HepG2 (cell line): Measurements from ENCODE around the gene ADORA2B. TPM values are rescaled to one million over a fixed set of nuclear protein-coding genes. Genes with fewer than 3 reads are reported as not detected.
A peak's percentile ranks its signal among the peaks of the same experiment; 100 is the strongest.

Experiments used
- ATAC-seq: fragments of 200-7000 bp; cut with Tn5 transposase; 3 replicates; pipeline ENCODE4 v1.9.1; 2020; ENCODE audit warnings: mild to moderate bottlenecking, moderate library complexity
- BruUV-seq: library from RNA; stranded (reverse); fragments of 400-500 nt; replicated peaks from 2 replicates; lab custom pipeline; 2021; lab: Mats Ljungman, UMichigan
- CTCF ChIA-PET: fragments of 300-600 bp; formaldehyde crosslinking; extraction: SDS; loops from one replicate; lab custom pipeline; 2021; ENCODE audit warnings: low total read pairs, inconsistent platforms, low intra/inter-chr PET ratio; lab: Yijun Ruan, JAX
- POLR2A ChIA-PET: fragments of 350-600 bp; sonication (Branson Sonifier 250); formaldehyde crosslinking; loops from one replicate; lab custom pipeline; 2020; ENCODE audit warnings: antibody characterized with exemption, inconsistent platforms; lab: Yijun Ruan, JAX
- DNase-seq: peaks from one replicate; pipeline ENCODE4 v3.0.0-alpha.2; 2015; ENCODE audit warnings: low spot score
- FAIRE-seq: peaks from 3 replicates; lab custom pipeline; 2011; peaks lifted over from hg19 to GRCh38; lab: Jason Lieb, UNC
- H2AFZ ChIP-seq: one replicate; pipeline ENCODE4 v1.6.1; 2011; ENCODE audit warnings: low read length, inconsistent platforms
- H3K27ac ChIP-seq: fragments of 300-600 bp; 3 replicates; pipeline ENCODE4 v1.8.0; 2011; ENCODE audit warnings: mixed run types, mild to moderate bottlenecking, mixed read lengths, low read length, inconsistent platforms; ENCODE audit not compliant: insufficient read depth; ENCODE audit errors: extremely low read length
- H3K27me3 ChIP-seq, 2 experiments: fragments of 200-600 bp in 1 of 2; 2 replicates in 1 of 2; 3 replicates in 1 of 2; pipeline versions ENCODE4 v1.6.0 to v1.8.0; 2011; ENCODE audit warnings: low read length in 2 of 2, mild to moderate bottlenecking in 2 of 2, moderate library complexity in 2 of 2, inconsistent platforms in 1 of 2; ENCODE audit not compliant: insufficient read depth in 2 of 2, control insufficient read depth in 1 of 2
- H3K36me3 ChIP-seq, 2 experiments: fragments of 200-600 bp in 1 of 2; replicated peaks in 1 of 2; 2 replicates in 1 of 2; 3 replicates in 1 of 2; pipeline versions ENCODE4 v1.5.1 to v1.8.0; 2011; ENCODE audit warnings: low read length in 2 of 2, inconsistent platforms in 1 of 2; ENCODE audit not compliant: insufficient read depth in 2 of 2, control insufficient read depth in 1 of 2
- H3K4me1 ChIP-seq: 2 replicates; pipeline ENCODE4 v1.5.1; 2012; ENCODE audit warnings: low read length, inconsistent platforms; ENCODE audit not compliant: insufficient read depth
- H3K4me2 ChIP-seq: 2 replicates; pipeline ENCODE4 v1.6.0; 2011; ENCODE audit warnings: low read depth, low read length, inconsistent platforms
- H3K4me3 ChIP-seq, 3 experiments: fragments of 200-600 bp in 1 of 3; sonication (generic), shearing (Covaris generic) in 1 of 3; replicated peaks in 1 of 3; 2 replicates each; pipeline ENCODE4 v1.5.1; 2011 to 2016; ENCODE audit warnings: low read length in 3 of 3, inconsistent platforms in 2 of 3, low read depth in 2 of 3, mild to moderate bottlenecking in 2 of 3, control low read depth in 1 of 3, mixed read lengths in 1 of 3; ENCODE audit not compliant: insufficient read depth in 1 of 3
- H3K79me2 ChIP-seq: one replicate; pipeline ENCODE4 v1.6.1; 2011; ENCODE audit warnings: low read length, inconsistent platforms; ENCODE audit not compliant: insufficient read depth
- H3K9ac ChIP-seq: 2 replicates; pipeline ENCODE4 v1.6.0; 2011; ENCODE audit warnings: mild to moderate bottlenecking, low read depth, low read length, inconsistent platforms; ENCODE audit not compliant: insufficient read depth
- H3K9me3 ChIP-seq: 2 replicates; pipeline ENCODE4 v1.5.1; 2012; ENCODE audit warnings: mild to moderate bottlenecking, low read length
- H4K20me1 ChIP-seq: 2 replicates; pipeline ENCODE4 v1.6.0; 2011; ENCODE audit warnings: inconsistent platforms, mild to moderate bottlenecking, low read length, moderate library complexity; ENCODE audit not compliant: insufficient read depth
- HOXA7 ChIP-seq: sonication (generic); formaldehyde crosslinking; IDR thresholded peaks from 2 replicates; pipeline ENCODE4 v1.8.1; 2022; ENCODE audit warnings: mild to moderate bottlenecking, missing genetic modification reagents, moderate library complexity
- MTF2 ChIP-seq: sonication (generic); formaldehyde crosslinking; IDR thresholded peaks from 2 replicates; pipeline ENCODE4 v1.5.0; 2020; ENCODE audit warnings: missing genetic modification reagents, borderline replicate concordance
- NFIB ChIP-seq: sonication (generic); formaldehyde crosslinking; IDR thresholded peaks from 2 replicates; pipeline ENCODE4 v1.9.0; 2021; ENCODE audit warnings: missing genetic modification reagents, mild to moderate bottlenecking, borderline replicate concordance
- RBM22 ChIP-seq: fragments of 200-400 bp; formaldehyde crosslinking; optimal IDR thresholded peaks from 2 replicates; pipeline ENCODE3; 2017; ENCODE audit warnings: mild to moderate bottlenecking, low read length, moderate library complexity
- RFXANK ChIP-seq: IDR thresholded peaks from 2 replicates; pipeline ENCODE4 v1.6.1; 2016
- SSRP1 ChIP-seq: IDR thresholded peaks from 2 replicates; pipeline ENCODE4 v1.6.1; 2016; ENCODE audit warnings: control low read depth
- ZFY ChIP-seq: sonication (generic); formaldehyde crosslinking; IDR thresholded peaks from 2 replicates; pipeline ENCODE4 v1.4.0; 2020; ENCODE audit warnings: missing genetic modification reagents
- ZMAT3 ChIP-seq: sonication (generic); formaldehyde crosslinking; conservative IDR thresholded peaks from 2 replicates; pipeline ENCODE4 v1.7.0; 2021; ENCODE audit warnings: missing genetic modification reagents
- ZNF234 ChIP-seq: sonication (generic); formaldehyde crosslinking; conservative IDR thresholded peaks from 2 replicates; pipeline ENCODE4 v1.5.1; 2020; ENCODE audit warnings: mild to moderate bottlenecking, missing genetic modification reagents
- ZNF891 ChIP-seq: sonication (generic); formaldehyde crosslinking; IDR thresholded peaks from 2 replicates; pipeline ENCODE4 v1.5.0; 2020; ENCODE audit warnings: mild to moderate bottlenecking, missing genetic modification reagents
- WGBS: methylation state at CpG from one replicate; pipeline ENCODE4 v1.1.6; 2017; ENCODE audit warnings: low lambda C conversion rate; 5-methylcytosine and 5-hydroxymethylcytosine counted together
- in situ Hi-C: cut with HindIII; loops from 2 replicates; pipeline ENCODE4 v1.10.0; 2017; ENCODE audit warnings: low pct_unique_long_range_greater_than_20kb; ENCODE audit not compliant: extremely low pct_ligation_motif_present
- intact Hi-C: fragments of 100-400 bp; cut with micrococcal nuclease; formaldehyde crosslinking; loops from one replicate; pipeline ENCODE4 v1.10.0; 2022; ENCODE audit not compliant: unreplicated experiment
- polyA plus RNA-seq, 8 experiments: library from polyadenylated mRNA; depleted of rRNA in 3 of 8; stranded (reverse) in 7 of 8; unstranded in 1 of 8; fragments of >200 nt; fragmentation: Illumina TruSeq in 4 of 8; extraction: Trizol in 4 of 8; gene quantifications; 2 replicates each; pipeline versions ENCODE4 v1.2.1 to v1.2.3, GENCODE V29; 2011 to 2016; ENCODE audit warnings: low read depth in 4 of 8, missing spikeins in 1 of 8, mixed read lengths in 1 of 8; ENCODE audit not compliant: insufficient read depth in 1 of 8
- total RNA-seq, 5 experiments: library from RNA; depleted of rRNA; stranded (reverse); fragments of >200 nt; fragmentation: Illumina TruSeq; extraction: Trizol; gene quantifications; 2 replicates each; pipeline ENCODE4 v1.2.3, GENCODE V29; 2016; ENCODE audit warnings: low read depth in 1 of 5
- TF ChIP-seq, protein P1 (sequence below): sonication (generic); formaldehyde crosslinking; IDR thresholded peaks from 2 replicates; pipeline ENCODE4 v1.5.1; 2020; ENCODE audit warnings: missing genetic modification reagents, mild to moderate bottlenecking, borderline replicate concordance
- TF ChIP-seq, protein P2 (sequence below), 2 experiments: fragments of 450-650 bp in 1 of 2; sonication (generic) in 1 of 2; formaldehyde crosslinking in 1 of 2; IDR thresholded peaks; 2 replicates each; pipeline versions ENCODE4 v1.6.1 to v1.8.0; 2016 to 2022; ENCODE audit warnings: antibody characterized with exemption in 1 of 2, mild to moderate bottlenecking in 1 of 2, missing genetic modification reagents in 1 of 2

ADORA2B gene
- total and polyA plus RNA-seq, 2 of the 13 experiments (the other 11 are each of a cell fraction or from before 2014, with no cell fraction given), result 10.4 to 20.0 TPM

DNA sequence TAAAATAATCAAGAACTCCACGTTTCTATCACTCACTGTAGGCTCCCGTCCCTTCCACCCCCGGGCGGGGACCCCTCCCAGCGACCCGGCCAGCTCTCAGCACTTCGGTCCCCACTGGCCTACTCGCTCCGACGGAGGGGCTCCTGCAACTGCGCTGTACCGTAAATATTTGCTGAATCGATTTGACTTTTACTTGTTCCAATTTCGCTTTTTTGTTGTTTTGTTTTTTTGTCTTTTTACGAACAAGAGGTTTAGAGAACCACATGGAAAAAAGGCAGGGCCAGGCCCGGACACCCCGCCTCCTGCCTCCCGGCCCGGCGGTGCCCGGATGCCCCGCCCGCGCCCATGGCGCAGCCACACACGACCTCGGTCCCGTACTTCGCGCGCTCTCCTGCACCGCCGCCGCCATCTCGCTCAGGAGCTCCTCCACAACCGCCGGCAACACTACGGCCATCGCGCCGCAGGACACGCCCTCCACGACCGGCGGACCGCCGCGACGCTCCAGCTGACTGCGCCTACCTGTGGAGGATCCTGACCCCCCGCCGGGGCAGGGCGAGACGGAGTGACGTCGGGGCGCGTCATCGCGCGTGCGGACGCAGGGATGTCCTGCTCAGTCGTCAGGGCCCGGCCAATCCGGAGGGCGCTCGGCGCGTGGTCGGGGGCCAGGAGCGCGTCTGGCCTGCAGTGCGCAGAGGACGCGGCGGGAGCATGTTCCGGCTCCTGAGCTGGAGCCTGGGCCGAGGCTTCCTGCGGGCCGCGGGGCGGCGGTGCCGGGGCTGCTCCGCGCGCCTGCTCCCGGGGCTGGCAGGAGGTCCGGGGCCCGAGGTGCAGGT lies 54.4 kb downstream of the ADORA2B start, which contains the start of the genes TTC19 and ZSWIM7:
Gene TTC19, plus strand, starts transcription at position 684 of the 833 bp plus-strand sequence. Its CDS starts 25 bp downstream, at position 709.
Gene ZSWIM7, minus strand, starts transcription at position 564 of the 833 bp plus-strand sequence. Its CDS starts 110 bp downstream, at position 454.
- in situ Hi-C loops (loop anchor here (5.0 kb wide), 2 partner anchors 52 to 172 kb away; partner anchors contain the start of gene ADORA2B), intact Hi-C loops (loop anchor here (2.0 to 5.0 kb wide), 3 partner anchors 55 to 737 kb away; partner anchors contain the start of gene ADORA2B)
- BruUV-seq, result TSS peak; percentile 74
- Histone ChIP-seq H3K4me3 (peak within 1 kb of the TSS; percentile 90 to 94 (median 91)), H3K36me3 (peaks cover 6 to 27% of the 10 kb centered on the region in 2 experiments), H4K20me1 (no peaks in the 10 kb centered on the region), H3K27ac (peak within 1 kb of the TSS; percentile 94), H3K4me1 (peaks cover 26% of the 10 kb centered on the region), H3K27me3 (no peaks in the 10 kb centered on the region; a peak in 1 of 5 replicates), H2AFZ (peak within 1 kb of the TSS; percentile 4), H3K9ac (peak within 1 kb of the TSS; percentile 90), H3K79me2 (peaks cover 21% of the 10 kb centered on the region), H3K9me3 (no peaks in the 10 kb centered on the region), H3K4me2 (peak within 1 kb of the TSS; percentile 86)
- ChIA-PET CTCF (interaction anchor here (1.4 to 2.5 kb wide), 2 partner anchors 54 to 171 kb away, joined by 7 to 16 read pairs; partner anchors contain the start of gene ADORA2B), POLR2A (interaction anchor here (1.0 to 2.4 kb wide), 10 partner anchors 12 to 300 kb away, joined by 3 to 18 read pairs (median 5); partner anchors contain the start of genes ADORA2B and ZNF286A)
- WGBS, result 0% methylated on average over 30 of the region's 91 CpGs
- ATAC-seq, result peak; percentile 95
- FAIRE-seq, result no peak
- peak; percentile 92 for DNase-seq
- peak; percentile 72; the same call in 1 of the 2 replicates for TF ChIP-seq ZNF234 (CRISPR knock-in tag)
- no peak; the same call in 1 of the 2 replicates for TF ChIP-seq MTF2 (CRISPR knock-in tag)
- TF ChIP-seq HOXA7 (CRISPR knock-in tag), result peak; percentile 83; the same call in 1 of the 2 replicates
- peak; percentile 88 for TF ChIP-seq ZMAT3 (CRISPR knock-in tag)
- TF ChIP-seq, protein P1, sequence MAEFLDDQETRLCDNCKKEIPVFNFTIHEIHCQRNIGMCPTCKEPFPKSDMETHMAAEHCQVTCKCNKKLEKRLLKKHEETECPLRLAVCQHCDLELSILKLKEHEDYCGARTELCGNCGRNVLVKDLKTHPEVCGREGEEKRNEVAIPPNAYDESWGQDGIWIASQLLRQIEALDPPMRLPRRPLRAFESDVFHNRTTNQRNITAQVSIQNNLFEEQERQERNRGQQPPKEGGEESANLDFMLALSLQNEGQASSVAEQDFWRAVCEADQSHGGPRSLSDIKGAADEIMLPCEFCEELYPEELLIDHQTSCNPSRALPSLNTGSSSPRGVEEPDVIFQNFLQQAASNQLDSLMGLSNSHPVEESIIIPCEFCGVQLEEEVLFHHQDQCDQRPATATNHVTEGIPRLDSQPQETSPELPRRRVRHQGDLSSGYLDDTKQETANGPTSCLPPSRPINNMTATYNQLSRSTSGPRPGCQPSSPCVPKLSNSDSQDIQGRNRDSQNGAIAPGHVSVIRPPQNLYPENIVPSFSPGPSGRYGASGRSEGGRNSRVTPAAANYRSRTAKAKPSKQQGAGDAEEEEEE (CRISPR knock-in tag), result no peak
- peak; percentile 99 for TF ChIP-seq ZFY
- TF ChIP-seq ZNF891 (CRISPR knock-in tag), result 0 out of 2 replicates have a peak, but pooled peaks have one; percentile 42
- no peak for TF ChIP-seq NFIB (CRISPR knock-in tag)
- peak; percentile 80; the same call in 1 of the 2 replicates for TF ChIP-seq SSRP1 (CRISPR knock-in tag)
- TF ChIP-seq RBM22, result no peak
- TF ChIP-seq, protein P2, sequence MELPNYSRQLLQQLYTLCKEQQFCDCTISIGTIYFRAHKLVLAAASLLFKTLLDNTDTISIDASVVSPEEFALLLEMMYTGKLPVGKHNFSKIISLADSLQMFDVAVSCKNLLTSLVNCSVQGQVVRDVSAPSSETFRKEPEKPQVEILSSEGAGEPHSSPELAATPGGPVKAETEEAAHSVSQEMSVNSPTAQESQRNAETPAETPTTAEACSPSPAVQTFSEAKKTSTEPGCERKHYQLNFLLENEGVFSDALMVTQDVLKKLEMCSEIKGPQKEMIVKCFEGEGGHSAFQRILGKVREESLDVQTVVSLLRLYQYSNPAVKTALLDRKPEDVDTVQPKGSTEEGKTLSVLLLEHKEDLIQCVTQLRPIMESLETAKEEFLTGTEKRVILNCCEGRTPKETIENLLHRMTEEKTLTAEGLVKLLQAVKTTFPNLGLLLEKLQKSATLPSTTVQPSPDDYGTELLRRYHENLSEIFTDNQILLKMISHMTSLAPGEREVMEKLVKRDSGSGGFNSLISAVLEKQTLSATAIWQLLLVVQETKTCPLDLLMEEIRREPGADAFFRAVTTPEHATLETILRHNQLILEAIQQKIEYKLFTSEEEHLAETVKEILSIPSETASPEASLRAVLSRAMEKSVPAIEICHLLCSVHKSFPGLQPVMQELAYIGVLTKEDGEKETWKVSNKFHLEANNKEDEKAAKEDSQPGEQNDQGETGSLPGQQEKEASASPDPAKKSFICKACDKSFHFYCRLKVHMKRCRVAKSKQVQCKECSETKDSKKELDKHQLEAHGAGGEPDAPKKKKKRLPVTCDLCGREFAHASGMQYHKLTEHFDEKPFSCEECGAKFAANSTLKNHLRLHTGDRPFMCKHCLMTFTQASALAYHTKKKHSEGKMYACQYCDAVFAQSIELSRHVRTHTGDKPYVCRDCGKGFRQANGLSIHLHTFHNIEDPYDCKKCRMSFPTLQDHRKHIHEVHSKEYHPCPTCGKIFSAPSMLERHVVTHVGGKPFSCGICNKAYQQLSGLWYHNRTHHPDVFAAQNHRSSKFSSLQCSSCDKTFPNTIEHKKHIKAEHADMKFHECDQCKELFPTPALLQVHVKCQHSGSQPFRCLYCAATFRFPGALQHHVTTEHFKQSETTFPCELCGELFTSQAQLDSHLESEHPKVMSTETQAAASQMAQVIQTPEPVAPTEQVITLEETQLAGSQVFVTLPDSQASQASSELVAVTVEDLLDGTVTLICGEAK (IDR thresholded peaks at IDR 0.05), result no peak
- TF ChIP-seq, protein P2 (CRISPR knock-in tag; IDR thresholded peaks at IDR 0.05), result peak; percentile 87
- TF ChIP-seq RFXANK (CRISPR knock-in tag), result no peak
